Nephron (organoid): ENCODE measurements around the gene WAPL.

Source experiments
- H3K27ac Mint-ChIP-seq, 3 experiments: 2 replicates each; pipeline ENCODE4 v1.8.0; 2020; ENCODE audit warnings: mixed read lengths in 3 of 3, mild to moderate bottlenecking in 2 of 3, moderate library complexity in 1 of 3
- H3K27me3 Mint-ChIP-seq: 2 replicates; pipeline ENCODE4 v1.8.0; 2021; ENCODE audit warnings: low read depth, mild to moderate bottlenecking, moderate library complexity, mixed read lengths
- H3K36me3 Mint-ChIP-seq: 2 replicates; pipeline ENCODE4 v1.8.0; 2020; ENCODE audit warnings: low read depth, mixed read lengths
- H3K4me1 Mint-ChIP-seq: 2 replicates; pipeline ENCODE4 v1.8.0; 2020; ENCODE audit warnings: mixed read lengths
- H3K4me3 Mint-ChIP-seq, 3 experiments: 2 replicates each; pipeline ENCODE4 v1.8.0; 2020; ENCODE audit warnings: mild to moderate bottlenecking in 3 of 3, mixed read lengths in 3 of 3, moderate library complexity in 2 of 3
- H3K9me3 Mint-ChIP-seq: 2 replicates; pipeline ENCODE4 v1.8.0; 2020; ENCODE audit warnings: mixed read lengths
- CTCF ChIP-seq, 3 experiments: fragments of 200-600 bp; sonication (generic); IDR thresholded peaks; one replicate each; pipeline ENCODE4 v1.5.0; 2021; ENCODE audit warnings: antibody characterized with exemption in 3 of 3; ENCODE audit not compliant: unreplicated experiment in 3 of 3

Gene WAPL

GRCh38 chr10:86556532-86556931 is 34.9 kb upstream of the WAPL start:
- Mint-ChIP-seq H3K4me1 (no peaks in the 10 kb centered on the region), H3K36me3 (no peaks in the 10 kb centered on the region), H3K4me3 (no peak overlapping the region), H3K27me3 (peaks cover 8% of the 10 kb centered on the region), H3K9me3 (no peaks in the 10 kb centered on the region), H3K27ac (no peak overlapping the region)
- no peak for TF ChIP-seq CTCF (IDR thresholded peaks at IDR 0.05; ENCODE audit: unreplicated experiment in 3 of 3)

GRCh38 chr10:86553639-86554038 is 32.0 kb upstream of the WAPL start:
- H3K4me1 Mint-ChIP-seq, result no peaks in the 10 kb centered on the region
- no peaks in the 10 kb centered on the region for H3K36me3 Mint-ChIP-seq
- H3K9me3 Mint-ChIP-seq, result no peaks in the 10 kb centered on the region
- TF ChIP-seq CTCF (IDR thresholded peaks at IDR 0.05; ENCODE audit: unreplicated experiment in 3 of 3), result no peak
- H3K27me3 Mint-ChIP-seq, result peaks cover 11% of the 10 kb centered on the region
- no peak overlapping the region for H3K4me3 Mint-ChIP-seq
- no peak overlapping the region for H3K27ac Mint-ChIP-seq

GRCh38 chr10:86553213-86553612 is 31.6 kb upstream of the WAPL start:
- no peaks in the 10 kb centered on the region for H3K36me3 Mint-ChIP-seq
- no peaks in the 10 kb centered on the region for H3K9me3 Mint-ChIP-seq
- TF ChIP-seq CTCF (IDR thresholded peaks at IDR 0.05; ENCODE audit: unreplicated experiment in 3 of 3), result no peak
- no peak overlapping the region for H3K4me3 Mint-ChIP-seq
- H3K27me3 Mint-ChIP-seq, result peaks cover 11% of the 10 kb centered on the region
- H3K27ac Mint-ChIP-seq, result no peak overlapping the region
- no peaks in the 10 kb centered on the region for H3K4me1 Mint-ChIP-seq

GRCh38 chr10:86547296-86547695 is 25.7 kb upstream of the WAPL start:
- no peaks in the 10 kb centered on the region for H3K4me1 Mint-ChIP-seq
- no peak overlapping the region for H3K27ac Mint-ChIP-seq
- no peak for TF ChIP-seq CTCF (IDR thresholded peaks at IDR 0.05; ENCODE audit: unreplicated experiment in 3 of 3)
- no peaks in the 10 kb centered on the region for H3K36me3 Mint-ChIP-seq
- no peak overlapping the region for H3K4me3 Mint-ChIP-seq
- no peaks in the 10 kb centered on the region for H3K9me3 Mint-ChIP-seq
- peaks cover 9% of the 10 kb centered on the region for H3K27me3 Mint-ChIP-seq

- Mint-ChIP-seq H3K27ac (no peak overlapping the region), H3K9me3 (no peaks in the 10 kb centered on the region), H3K36me3 (no peaks in the 10 kb centered on the region), H3K4me1 (no peaks in the 10 kb centered on the region), H3K27me3 (peaks cover 6% of the 10 kb centered on the region), H3K4me3 (no peak overlapping the region)
- TF ChIP-seq CTCF (IDR thresholded peaks at IDR 0.05; ENCODE audit: unreplicated experiment in 3 of 3), result no peak
Observed at GRCh38 chr10:86545101-86545500, 23.5 kb upstream of the WAPL start.

- no peaks in the 10 kb centered on the region for H3K4me1 Mint-ChIP-seq
- H3K9me3 Mint-ChIP-seq, result peaks cover 4% of the 10 kb centered on the region
- H3K27ac Mint-ChIP-seq, result no peak overlapping the region
- no peaks in the 10 kb centered on the region for H3K36me3 Mint-ChIP-seq
- no peak overlapping the region for H3K4me3 Mint-ChIP-seq
- peaks cover 31% of the 10 kb centered on the region for H3K27me3 Mint-ChIP-seq
- TF ChIP-seq CTCF (IDR thresholded peaks at IDR 0.05; ENCODE audit: unreplicated experiment in 3 of 3), result no peak
Observed at GRCh38 chr10:86540016-86540415, 18.4 kb upstream of the WAPL start.
